ENCODE results near the gene MRPS25.

GRCh38 chr3:15102256-15102655 is 37.1 kb upstream of the MRPS25 start:
- TF ChIP-seq, protein P1, sequence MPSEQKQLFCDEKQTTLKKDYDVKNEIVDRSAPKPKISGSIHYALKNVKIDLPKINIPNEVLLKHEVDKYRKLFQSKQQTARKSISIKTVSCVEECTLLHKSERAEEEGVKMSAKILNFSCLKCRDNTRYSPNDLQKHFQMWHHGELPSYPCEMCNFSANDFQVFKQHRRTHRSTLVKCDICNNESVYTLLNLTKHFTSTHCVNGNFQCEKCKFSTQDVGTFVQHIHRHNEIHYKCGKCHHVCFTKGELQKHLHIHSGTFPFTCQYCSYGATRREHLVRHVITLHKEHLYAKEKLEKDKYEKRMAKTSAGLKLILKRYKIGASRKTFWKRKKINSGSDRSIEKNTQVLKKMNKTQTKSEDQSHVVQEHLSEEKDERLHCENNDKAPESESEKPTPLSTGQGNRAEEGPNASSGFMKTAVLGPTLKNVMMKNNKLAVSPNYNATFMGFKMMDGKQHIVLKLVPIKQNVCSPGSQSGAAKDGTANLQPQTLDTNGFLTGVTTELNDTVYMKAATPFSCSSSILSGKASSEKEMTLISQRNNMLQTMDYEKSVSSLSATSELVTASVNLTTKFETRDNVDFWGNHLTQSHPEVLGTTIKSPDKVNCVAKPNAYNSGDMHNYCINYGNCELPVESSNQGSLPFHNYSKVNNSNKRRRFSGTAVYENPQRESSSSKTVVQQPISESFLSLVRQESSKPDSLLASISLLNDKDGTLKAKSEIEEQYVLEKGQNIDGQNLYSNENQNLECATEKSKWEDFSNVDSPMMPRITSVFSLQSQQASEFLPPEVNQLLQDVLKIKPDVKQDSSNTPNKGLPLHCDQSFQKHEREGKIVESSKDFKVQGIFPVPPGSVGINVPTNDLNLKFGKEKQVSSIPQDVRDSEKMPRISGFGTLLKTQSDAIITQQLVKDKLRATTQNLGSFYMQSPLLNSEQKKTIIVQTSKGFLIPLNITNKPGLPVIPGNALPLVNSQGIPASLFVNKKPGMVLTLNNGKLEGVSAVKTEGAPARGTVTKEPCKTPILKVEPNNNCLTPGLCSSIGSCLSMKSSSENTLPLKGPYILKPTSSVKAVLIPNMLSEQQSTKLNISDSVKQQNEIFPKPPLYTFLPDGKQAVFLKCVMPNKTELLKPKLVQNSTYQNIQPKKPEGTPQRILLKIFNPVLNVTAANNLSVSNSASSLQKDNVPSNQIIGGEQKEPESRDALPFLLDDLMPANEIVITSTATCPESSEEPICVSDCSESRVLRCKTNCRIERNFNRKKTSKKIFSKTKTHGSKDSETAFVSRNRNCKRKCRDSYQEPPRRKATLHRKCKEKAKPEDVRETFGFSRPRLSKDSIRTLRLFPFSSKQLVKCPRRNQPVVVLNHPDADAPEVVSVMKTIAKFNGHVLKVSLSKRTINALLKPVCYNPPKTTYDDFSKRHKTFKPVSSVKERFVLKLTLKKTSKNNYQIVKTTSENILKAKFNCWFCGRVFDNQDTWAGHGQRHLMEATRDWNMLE (tag by site-specific recombination; conservative IDR thresholded peaks at IDR 0.05; ENCODE audit: low read depth) = no peak
- TF ChIP-seq MYNN (tag by site-specific recombination; IDR thresholded peaks at IDR 0.05; ENCODE audit: borderline replicate concordance) = no peak

Measured in HEK293 (cell line).